ENCODE results near the gene FMO1.

The FMO1 gene

GRCh38 chr1:171311771-171312558 is 63.7 kb downstream of the FMO1 start:
- Histone ChIP-seq H3K4me3 (ENCODE audit: low read depth, low read length) (no peak overlapping the region), H3K4me1 (ENCODE audit: control insufficient read depth, insufficient read depth, low read length) (peaks cover 12% of the 10 kb centered on the region), H3K27me3 (ENCODE audit: control insufficient read depth, insufficient read depth, low read length) (no peaks in the 10 kb centered on the region), H3K27ac (ENCODE audit: low read depth, low read length) (no peak overlapping the region), H3K36me3 (ENCODE audit: control insufficient read depth, insufficient read depth, low read length) (no peaks in the 10 kb centered on the region), H3K9ac (ENCODE audit: low read depth, low read length) (no peak overlapping the region), H3K9me3 (ENCODE audit: control insufficient read depth, insufficient read depth, low read length) (no peaks in the 10 kb centered on the region; the same call in 1 of the 2 replicates)

- H3K27me3 ChIP-seq (ENCODE audit: control insufficient read depth, insufficient read depth, low read length): no peaks in the 10 kb centered on the region
- H3K9ac ChIP-seq (ENCODE audit: low read depth, low read length): no peak overlapping the region
- no peak overlapping the region for H3K27ac ChIP-seq (ENCODE audit: low read depth, low read length)
- H3K9me3 ChIP-seq (ENCODE audit: control insufficient read depth, insufficient read depth, low read length): no peaks in the 10 kb centered on the region; the same call in 1 of the 2 replicates
- H3K4me1 ChIP-seq (ENCODE audit: control insufficient read depth, insufficient read depth, low read length): peaks cover 12% of the 10 kb centered on the region
- H3K36me3 ChIP-seq (ENCODE audit: control insufficient read depth, insufficient read depth, low read length): no peaks in the 10 kb centered on the region
- H3K4me3 ChIP-seq (ENCODE audit: low read depth, low read length): no peak overlapping the region
Observed at GRCh38 chr1:171313319-171313834, 65.1 kb downstream of the FMO1 start.

- Histone ChIP-seq H3K27me3 (ENCODE audit: control insufficient read depth, insufficient read depth, low read length) (no peaks in the 10 kb centered on the region), H3K36me3 (ENCODE audit: control insufficient read depth, insufficient read depth, low read length) (no peaks in the 10 kb centered on the region), H3K27ac (ENCODE audit: low read depth, low read length) (peak within 1 kb of the TSS; percentile 45), H3K9ac (ENCODE audit: low read depth, low read length) (peak within 1 kb of the TSS; percentile 41; the same call in 1 of the 2 replicates), H3K4me1 (ENCODE audit: control insufficient read depth, insufficient read depth, low read length) (peaks cover 12% of the 10 kb centered on the region), H3K9me3 (ENCODE audit: control insufficient read depth, insufficient read depth, low read length) (no peaks in the 10 kb centered on the region; the same call in 1 of the 2 replicates), H3K4me3 (ENCODE audit: low read depth, low read length) (peak within 1 kb of the TSS; percentile 53)
Observed at GRCh38 chr1:171313835-171314320, 65.6 kb downstream of the FMO1 start, which contains the start of gene FMO4. Gene FMO4 (plus strand): TSS chr1:171314183. CDS start chr1:171319826, 5,643 bp downstream.

DNA sequence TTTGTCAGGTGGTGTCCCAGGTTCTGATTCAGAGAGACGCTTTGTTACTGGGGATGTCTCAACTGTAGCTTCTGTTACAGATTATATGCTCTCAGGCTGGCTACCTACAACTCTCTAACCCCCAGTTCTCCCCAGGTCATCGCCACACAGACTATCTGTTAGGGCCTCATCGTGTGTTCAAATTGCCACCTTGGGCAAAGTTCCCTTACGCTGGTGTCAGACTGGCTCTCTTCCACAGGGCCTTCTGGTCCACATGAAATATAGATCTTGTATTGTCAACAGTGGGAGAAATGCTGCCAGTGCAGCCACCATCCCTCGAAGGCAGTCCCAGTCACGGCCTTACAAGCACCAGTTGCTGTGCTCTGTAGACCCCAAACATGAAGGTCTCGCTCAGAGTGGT is 81.0 kb downstream of the FMO1 start:
- no peaks in the 10 kb centered on the region for H3K4me1 ChIP-seq (ENCODE audit: control insufficient read depth, insufficient read depth, low read length)
- H3K27me3 ChIP-seq (ENCODE audit: control insufficient read depth, insufficient read depth, low read length): no peaks in the 10 kb centered on the region
- no peak overlapping the region for H3K9ac ChIP-seq (ENCODE audit: low read depth, low read length)
- no peaks in the 10 kb centered on the region for H3K36me3 ChIP-seq (ENCODE audit: control insufficient read depth, insufficient read depth, low read length)
- no peaks in the 10 kb centered on the region for H3K9me3 ChIP-seq (ENCODE audit: control insufficient read depth, insufficient read depth, low read length)
- no peak overlapping the region for H3K4me3 ChIP-seq (ENCODE audit: low read depth, low read length)
- H3K27ac ChIP-seq (ENCODE audit: low read depth, low read length): no peak overlapping the region

GRCh38 chr1:171334024-171334640 is 85.8 kb downstream of the FMO1 start:
- Histone ChIP-seq H3K27me3 (ENCODE audit: control insufficient read depth, insufficient read depth, low read length) (no peaks in the 10 kb centered on the region), H3K4me1 (ENCODE audit: control insufficient read depth, insufficient read depth, low read length) (peaks cover 8% of the 10 kb centered on the region; the same call in 1 of the 2 replicates), H3K9me3 (ENCODE audit: control insufficient read depth, insufficient read depth, low read length) (no peaks in the 10 kb centered on the region), H3K27ac (ENCODE audit: low read depth, low read length) (no peak overlapping the region), H3K36me3 (ENCODE audit: control insufficient read depth, insufficient read depth, low read length) (no peaks in the 10 kb centered on the region), H3K4me3 (ENCODE audit: low read depth, low read length) (no peak overlapping the region), H3K9ac (ENCODE audit: low read depth, low read length) (no peak overlapping the region)
